Gastroesophageal sphincter (tissue), 4 donors: ENCODE measurements around the gene PTPRN2. TPM values are rescaled to one million over a fixed set of nuclear protein-coding genes. Genes with fewer than 3 reads are reported as not detected.

ENCODE experiments used
- ATAC-seq: fragments of 150-250 bp; one replicate; pipeline ENCODE4 v1.9.1; 2016; ENCODE audit warnings: mild to moderate bottlenecking, moderate library complexity
- H3K27ac ChIP-seq, 4 donors: fragments of 200-600 bp; sonication (generic) in 3 of 4; 1 replicate in 3 of 4; 2 replicates in 1 of 4; pipeline ENCODE4 v1.5.1; 2016 to 2019
- H3K27me3 ChIP-seq: fragments of 200-600 bp; sonication (generic); one replicate; pipeline ENCODE4 v1.5.1; 2019
- H3K36me3 ChIP-seq, 2 donors: fragments of 200-600 bp; sonication (generic); one replicate each; pipeline ENCODE4 v1.5.1; 2019; ENCODE audit warnings: control low read depth in 1 of 2
- H3K4me1 ChIP-seq, 3 donors: fragments of 200-600 bp; sonication (generic); 1 replicate in 2 of 3; 2 replicates in 1 of 3; pipeline ENCODE4 v1.5.1; 2016 to 2019; ENCODE audit warnings: control low read depth in 2 of 3
- H3K4me3 ChIP-seq, 2 donors: fragments of 200-600 bp; sonication (generic); one replicate each; pipeline ENCODE4 v1.5.1; 2019; ENCODE audit warnings: mild to moderate bottlenecking in 1 of 2, moderate library complexity in 1 of 2
- H3K9me3 ChIP-seq, 3 donors: fragments of 200-600 bp; sonication (generic); one replicate each; pipeline ENCODE4 v1.5.1; 2017 to 2019; ENCODE audit warnings: control low read depth in 2 of 3
- EP300 ChIP-seq: sonication (generic); formaldehyde crosslinking; IDR thresholded peaks from one replicate; pipeline ENCODE4 v1.6.1; 2017; ENCODE audit warnings: antibody characterized with exemption, mild to moderate bottlenecking
- POLR2A ChIP-seq, 2 donors: fragments of 450-650 bp; IDR thresholded peaks; one replicate each; pipeline ENCODE4 v1.6.1; 2017; ENCODE audit warnings: antibody characterized with exemption in 2 of 2, mild to moderate bottlenecking in 2 of 2, moderate library complexity in 1 of 2
- POLR2AphosphoS5 ChIP-seq: sonication (generic); formaldehyde crosslinking; IDR thresholded peaks from one replicate; pipeline ENCODE4 v1.6.1; 2017; ENCODE audit warnings: antibody characterized with exemption
- WGBS, 2 donors: methylation state at CpG; one replicate each; pipeline ENCODE4 v1.1.5; 2018; ENCODE audit warnings: low coverage in 1 of 2; 5-methylcytosine and 5-hydroxymethylcytosine counted together
- total RNA-seq, 4 donors: library from RNA; depleted of rRNA; stranded (reverse); fragments of >200 nt; gene quantifications; one replicate each; pipeline ENCODE4 v1.1.0, GENCODE V29; 2016
- TF ChIP-seq, protein P1 (sequence below), 4 experiments: fragments of 200-600 bp in 2 of 4; fragments of 450-650 bp in 2 of 4; sonication (generic) in 1 of 4; IDR thresholded peaks; one replicate each; pipeline ENCODE4 v1.5.1; 2017 to 2019; ENCODE audit warnings: antibody characterized with exemption in 4 of 4, mild to moderate bottlenecking in 2 of 4, moderate library complexity in 2 of 4

PTPRN2 gene
- total RNA-seq, 4 donors from 2014 or later: 1.7 to 4.7 (median 3.3) TPM

DNA sequence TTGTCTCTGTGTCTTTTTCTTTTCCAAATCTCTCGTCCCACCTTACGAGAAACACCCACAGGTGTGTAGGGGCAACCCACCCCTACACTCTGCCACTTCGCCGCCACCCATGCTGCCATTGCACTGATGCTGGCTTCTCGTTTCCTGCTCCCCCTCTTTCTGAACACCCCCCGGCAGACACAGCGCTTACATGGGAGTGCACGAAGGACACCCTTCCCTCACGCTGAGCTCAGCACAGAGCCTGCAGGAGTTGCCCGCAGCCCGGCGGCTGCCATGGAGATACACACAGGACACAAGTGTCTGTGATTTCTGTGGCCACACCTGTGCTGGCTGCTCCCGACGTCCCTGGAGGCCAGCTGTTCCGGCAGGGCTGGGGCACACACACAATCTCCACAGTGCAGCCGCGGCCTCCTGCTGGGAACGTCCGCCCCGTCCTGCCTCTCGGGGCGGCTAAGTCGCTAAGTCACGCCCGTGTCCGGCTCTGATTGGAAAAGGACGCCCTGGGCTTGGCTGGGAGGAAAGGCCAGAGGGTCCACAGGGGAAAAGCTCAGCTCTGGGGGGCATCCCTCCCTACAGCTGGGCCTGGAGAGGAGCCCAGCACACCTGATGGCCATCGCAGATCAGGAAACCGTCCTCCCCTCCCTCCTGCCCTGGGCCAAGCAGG is 349.8 kb downstream of the PTPRN2 start:
- 88 to 91% methylated on average over 4 to 5 of the region's 29 CpGs for WGBS, 2 donors
- no peak for TF ChIP-seq POLR2A (IDR thresholded peaks at IDR 0.05)
- Histone ChIP-seq H3K9me3 (peaks cover 0 to 13% (median 0%) of the 10 kb centered on the region in 3 donors), H3K36me3 (no peaks in the 10 kb centered on the region), H3K27ac (no peak overlapping the region), H3K27me3 (peaks cover 17% of the 10 kb centered on the region), H3K4me3 (no peak overlapping the region), H3K4me1 (no peaks in the 10 kb centered on the region)
- ATAC-seq: peak; percentile 41

DNA sequence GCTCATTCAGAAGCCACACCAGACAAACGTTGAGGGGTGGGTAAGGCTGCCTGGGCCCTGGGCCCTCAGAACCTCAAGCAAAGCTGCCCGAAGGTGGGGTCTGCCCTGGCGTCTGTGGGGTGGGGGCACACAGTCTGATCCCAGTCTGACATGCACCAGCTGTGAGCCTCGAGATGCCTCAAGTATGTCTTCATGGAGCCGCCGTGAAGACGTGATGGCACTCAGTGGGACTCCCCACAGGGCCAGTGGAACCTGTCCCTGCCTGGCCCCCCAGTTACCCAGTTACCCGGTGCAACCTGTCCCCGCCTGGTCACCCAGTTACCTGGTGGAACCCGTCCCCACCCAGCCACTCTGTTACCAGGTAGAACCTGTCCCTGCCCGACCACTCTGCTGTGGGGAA is 351.2 kb downstream of the PTPRN2 start:
- WGBS, 2 donors: 62% methylated on average over 4 of the region's 11 CpGs; no CpG with 5 or more reads in 1 of the 2 donors
- no peaks in the 10 kb centered on the region for H3K4me1 ChIP-seq

GRCh38 chr7:158235862-158236261 is 351.8 kb downstream of the PTPRN2 start:
- peaks cover 14% of the 10 kb centered on the region for H3K27me3 ChIP-seq
- H3K4me1 ChIP-seq: no peaks in the 10 kb centered on the region
- TF ChIP-seq, protein P1, sequence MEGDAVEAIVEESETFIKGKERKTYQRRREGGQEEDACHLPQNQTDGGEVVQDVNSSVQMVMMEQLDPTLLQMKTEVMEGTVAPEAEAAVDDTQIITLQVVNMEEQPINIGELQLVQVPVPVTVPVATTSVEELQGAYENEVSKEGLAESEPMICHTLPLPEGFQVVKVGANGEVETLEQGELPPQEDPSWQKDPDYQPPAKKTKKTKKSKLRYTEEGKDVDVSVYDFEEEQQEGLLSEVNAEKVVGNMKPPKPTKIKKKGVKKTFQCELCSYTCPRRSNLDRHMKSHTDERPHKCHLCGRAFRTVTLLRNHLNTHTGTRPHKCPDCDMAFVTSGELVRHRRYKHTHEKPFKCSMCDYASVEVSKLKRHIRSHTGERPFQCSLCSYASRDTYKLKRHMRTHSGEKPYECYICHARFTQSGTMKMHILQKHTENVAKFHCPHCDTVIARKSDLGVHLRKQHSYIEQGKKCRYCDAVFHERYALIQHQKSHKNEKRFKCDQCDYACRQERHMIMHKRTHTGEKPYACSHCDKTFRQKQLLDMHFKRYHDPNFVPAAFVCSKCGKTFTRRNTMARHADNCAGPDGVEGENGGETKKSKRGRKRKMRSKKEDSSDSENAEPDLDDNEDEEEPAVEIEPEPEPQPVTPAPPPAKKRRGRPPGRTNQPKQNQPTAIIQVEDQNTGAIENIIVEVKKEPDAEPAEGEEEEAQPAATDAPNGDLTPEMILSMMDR (IDR thresholded peaks at IDR 0.05): no peak
- TF ChIP-seq POLR2AphosphoS5 (no peak), EP300 (no peak), POLR2A (IDR thresholded peaks at IDR 0.05) (no peak)
- H3K4me3 ChIP-seq: no peak overlapping the region
- ATAC-seq: no peak
- 75 to 82% methylated on average over 4 to 12 of the region's 16 CpGs for WGBS, 2 donors
- peaks cover 0 to 26% (median 0%) of the 10 kb centered on the region in 3 donors for H3K9me3 ChIP-seq
- H3K27ac ChIP-seq: no peak overlapping the region
- H3K36me3 ChIP-seq: no peaks in the 10 kb centered on the region

More for the DNA sequence above, 351.2 kb downstream of the PTPRN2 start:
- Histone ChIP-seq H3K27ac (no peak overlapping the region), H3K4me3 (no peak overlapping the region), H3K9me3 (peaks cover 0 to 21% (median 0%) of the 10 kb centered on the region in 3 donors), H3K36me3 (no peaks in the 10 kb centered on the region), H3K27me3 (peaks cover 17% of the 10 kb centered on the region)
- no peak for ATAC-seq
- TF ChIP-seq POLR2AphosphoS5 (no peak), EP300 (no peak), POLR2A (IDR thresholded peaks at IDR 0.05) (no peak)
- TF ChIP-seq, protein P1 (IDR thresholded peaks at IDR 0.05): no peak

GRCh38 chr7:158229945-158230344 is 357.7 kb downstream of the PTPRN2 start:
- H3K27me3 ChIP-seq: no peaks in the 10 kb centered on the region
- H3K4me3 ChIP-seq: no peak overlapping the region
- TF ChIP-seq, protein P1 (IDR thresholded peaks at IDR 0.05): no peak
- TF ChIP-seq POLR2A (IDR thresholded peaks at IDR 0.05): no peak
- 89 to 100% methylated on average over 1 of the region's 1 CpG for WGBS, 2 donors
- H3K9me3 ChIP-seq: peaks cover 0 to 46% (median 0%) of the 10 kb centered on the region in 3 donors
- H3K36me3 ChIP-seq: no peaks in the 10 kb centered on the region
- no peaks in the 10 kb centered on the region for H3K4me1 ChIP-seq
- H3K27ac ChIP-seq: no peak overlapping the region
- no peak for ATAC-seq

- no peak for ATAC-seq
- TF ChIP-seq POLR2A (IDR thresholded peaks at IDR 0.05) (no peak), POLR2AphosphoS5 (no peak), EP300 (no peak)
- TF ChIP-seq, protein P1 (IDR thresholded peaks at IDR 0.05): no peak
- 13 to 40% methylated on average over 1 of the region's 2 CpGs for WGBS, 2 donors
- Histone ChIP-seq H3K9me3 (peaks cover 0 to 46% (median 0%) of the 10 kb centered on the region in 3 donors), H3K27me3 (no peaks in the 10 kb centered on the region), H3K36me3 (no peaks in the 10 kb centered on the region), H3K4me1 (no peaks in the 10 kb centered on the region), H3K27ac (no peak overlapping the region), H3K4me3 (no peak overlapping the region)
Observed at GRCh38 chr7:158228986-158229385, 358.6 kb downstream of the PTPRN2 start.
